MM.1S (cell line): Measurements from ENCODE around the gene PGBD2.
"Not testable (repeated sequence)": the region's sequence is repeated elsewhere in the genome, so short reads cannot be mapped to it uniquely, and the experiment has no call there.

Experiments
- DNase-seq: peaks from one replicate; pipeline ENCODE4 v3.0.0-alpha.2; 2015
- H2AFZ ChIP-seq: fragments of 300-600 bp; sonication (generic); 2 replicates; pipeline ENCODE4 v1.6.0; 2016; ENCODE audit warnings: antibody characterized with exemption, low read length
- H3F3A ChIP-seq: fragments of 300-600 bp; sonication (generic); 2 replicates; pipeline ENCODE4 v1.6.1; 2016; ENCODE audit warnings: mild to moderate bottlenecking, antibody characterized with exemption, low read length, moderate library complexity, mixed read lengths; ENCODE audit not compliant: insufficient read depth
- H3K27ac ChIP-seq: fragments of 300-600 bp; sonication (generic); 2 replicates; pipeline ENCODE4 v1.5.1; 2016; ENCODE audit warnings: mild to moderate bottlenecking, low read length
- H3K27me3 ChIP-seq: fragments of 300-600 bp; sonication (generic); replicated peaks from 2 replicates; pipeline ENCODE4 v1.6.0; 2016; ENCODE audit warnings: low read length; ENCODE audit not compliant: insufficient read depth
- H3K36me3 ChIP-seq: fragments of 300-600 bp; sonication (generic); replicated peaks from 2 replicates; pipeline ENCODE4 v1.6.1; 2016; ENCODE audit warnings: mild to moderate bottlenecking, low read length, mixed read lengths; ENCODE audit not compliant: insufficient read depth
- H3K4me1 ChIP-seq: fragments of 300-600 bp; sonication (generic); 2 replicates; pipeline ENCODE4 v1.6.1; 2016; ENCODE audit warnings: low read length, mixed read lengths
- H3K4me2 ChIP-seq: fragments of 300-600 bp; sonication (generic); 2 replicates; pipeline ENCODE4 v1.6.0; 2016; ENCODE audit warnings: low read depth, low read length
- H3K4me3 ChIP-seq: fragments of 300-600 bp; sonication (generic); 2 replicates; pipeline ENCODE4 v1.5.1; 2016; ENCODE audit warnings: low read length, mixed read lengths
- H3K79me2 ChIP-seq: fragments of 300-600 bp; sonication (generic); 2 replicates; pipeline ENCODE4 v1.6.1; 2016; ENCODE audit warnings: mixed run types, low read length, mixed read lengths
- H3K9ac ChIP-seq: fragments of 300-600 bp; sonication (generic); 2 replicates; pipeline ENCODE4 v1.6.1; 2016; ENCODE audit warnings: low read length, mixed read lengths
- H3K9me2 ChIP-seq: fragments of 300-600 bp; sonication (generic); replicated peaks from 2 replicates; pipeline ENCODE4 v1.6.1; 2016; ENCODE audit warnings: mild to moderate bottlenecking, low read length, mixed read lengths; ENCODE audit not compliant: insufficient read depth
- H3K9me3 ChIP-seq: fragments of 300-600 bp; sonication (generic); replicated peaks from 2 replicates; pipeline ENCODE4 v1.6.1; 2016; ENCODE audit warnings: mild to moderate bottlenecking, low read length, mixed read lengths; ENCODE audit not compliant: insufficient read depth
- H4K20me1 ChIP-seq: fragments of 300-600 bp; sonication (generic); 2 replicates; pipeline ENCODE4 v1.6.1; 2016; ENCODE audit warnings: mild to moderate bottlenecking, low read length, moderate library complexity, mixed read lengths; ENCODE audit not compliant: insufficient read depth
- CTCF ChIP-seq: fragments of 300-600 bp; sonication (generic); IDR thresholded peaks from 2 replicates; pipeline ENCODE4 v1.5.1; 2016; ENCODE audit warnings: antibody characterized with exemption, low read length, mixed read lengths
- EZH2 ChIP-seq: fragments of 300-600 bp; sonication (generic); optimal IDR thresholded peaks from 2 replicates; pipeline ENCODE3; 2017; ENCODE audit warnings: low read depth, mild to moderate bottlenecking, antibody characterized with exemption, low read length, mixed read lengths
- EZH2phosphoT487 ChIP-seq: fragments of 300-600 bp; sonication (generic); IDR thresholded peaks from 2 replicates; pipeline ENCODE4 v1.6.1; 2018; ENCODE audit warnings: antibody characterized with exemption, low read length

The PGBD2 gene

DNA sequence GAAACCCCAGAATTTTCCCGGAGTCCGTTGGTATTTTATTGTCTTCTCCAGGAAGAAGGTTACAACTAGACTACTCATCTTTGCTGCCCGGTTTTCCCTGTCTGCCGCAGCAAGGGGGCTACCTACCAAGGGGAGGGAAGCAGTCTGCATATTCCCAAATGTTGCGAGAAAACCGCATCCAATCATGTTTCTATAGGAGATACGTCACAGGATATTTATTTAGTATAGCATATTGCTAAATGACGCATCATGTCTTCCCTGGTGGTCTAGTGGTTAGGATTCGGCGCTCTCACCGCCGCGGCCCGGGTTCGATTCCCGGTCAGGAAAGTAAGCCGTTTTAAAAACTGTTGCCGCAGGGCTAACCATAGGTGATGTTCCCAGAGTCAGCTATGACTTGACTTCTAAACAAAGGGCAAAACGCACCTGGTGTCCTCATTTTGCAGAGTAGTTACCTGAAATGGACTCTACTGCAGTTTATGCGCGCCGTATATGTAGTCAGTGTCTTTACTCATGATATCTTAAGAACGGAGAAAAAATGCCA is 32.0 kb upstream of the PGBD2 start:
- no peak for TF ChIP-seq EZH2
- TF ChIP-seq EZH2phosphoT487 = no peak
- TF ChIP-seq CTCF = no peak
- H3F3A ChIP-seq = peaks cover 32% of the 10 kb centered on the region
- no peaks in the 10 kb centered on the region for H3K27me3 ChIP-seq
- no peaks in the 10 kb centered on the region for H3K9me3 ChIP-seq
- no peaks in the 10 kb centered on the region for H3K79me2 ChIP-seq
- H2AFZ ChIP-seq = peak overlapping the region; percentile 91
- H3K4me1 ChIP-seq = 0 out of 2 replicates have a peak, but pooled peaks cover 3% of the 10 kb centered on the region
- H4K20me1 ChIP-seq = no peaks in the 10 kb centered on the region
- no peaks in the 10 kb centered on the region for H3K36me3 ChIP-seq
- peak overlapping the region; percentile 80 for H3K4me3 ChIP-seq
- peak overlapping the region; percentile 71 for H3K9ac ChIP-seq
- peak overlapping the region; percentile 83 for H3K27ac ChIP-seq
- DNase-seq = peak; percentile 94
- no peaks in the 10 kb centered on the region for H3K9me2 ChIP-seq
- H3K4me2 ChIP-seq = peak overlapping the region; percentile 64; the same call in 1 of the 2 replicates

DNA sequence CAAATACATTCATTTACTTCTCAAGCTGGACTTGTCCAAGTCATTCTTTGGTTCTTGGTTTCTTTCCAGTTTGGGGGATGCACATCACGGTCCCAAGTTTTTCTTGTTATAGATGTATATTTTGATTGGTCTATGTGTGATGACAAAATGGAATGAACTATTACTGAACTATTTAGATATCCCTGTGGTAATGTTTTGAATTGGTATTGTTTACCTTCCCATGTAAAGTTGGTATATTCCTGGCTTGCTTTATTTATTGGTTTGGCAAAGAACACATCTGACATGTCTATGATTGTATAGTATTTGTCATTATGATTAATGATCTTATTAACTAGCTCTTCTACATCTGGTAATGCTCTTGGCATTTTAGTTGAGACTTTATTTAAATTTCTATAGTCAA is 24.8 kb upstream of the PGBD2 start:
- Histone ChIP-seq H3K36me3 (no peaks in the 10 kb centered on the region), H3K27me3 (no peaks in the 10 kb centered on the region), H3K9ac (no peak overlapping the region), H3K4me3 (no peak overlapping the region), H3K9me3 (no peaks in the 10 kb centered on the region), H3K27ac (no peak overlapping the region), H3F3A (no peaks in the 10 kb centered on the region), H3K9me2 (no peaks in the 10 kb centered on the region), H3K79me2 (no peaks in the 10 kb centered on the region), H3K4me2 (no peak overlapping the region), H3K4me1 (no peaks in the 10 kb centered on the region), H2AFZ (no peak overlapping the region), H4K20me1 (no peaks in the 10 kb centered on the region)
- TF ChIP-seq CTCF = no peak
- no peak for TF ChIP-seq EZH2phosphoT487
- no peak for DNase-seq

GRCh38 chr1:248882427-248882826 is 23.6 kb upstream of the PGBD2 start:
- H3F3A ChIP-seq, H3K36me3 ChIP-seq, H3K9me2 ChIP-seq, H3K79me2 ChIP-seq, H3K4me3 ChIP-seq, H3K4me1 ChIP-seq, H2AFZ ChIP-seq, H3K27ac ChIP-seq, H3K4me2 ChIP-seq, H3K27me3 ChIP-seq, H3K9ac ChIP-seq, DNase-seq, H4K20me1 ChIP-seq, H3K9me3 ChIP-seq: not testable (repeated sequence)

DNA sequence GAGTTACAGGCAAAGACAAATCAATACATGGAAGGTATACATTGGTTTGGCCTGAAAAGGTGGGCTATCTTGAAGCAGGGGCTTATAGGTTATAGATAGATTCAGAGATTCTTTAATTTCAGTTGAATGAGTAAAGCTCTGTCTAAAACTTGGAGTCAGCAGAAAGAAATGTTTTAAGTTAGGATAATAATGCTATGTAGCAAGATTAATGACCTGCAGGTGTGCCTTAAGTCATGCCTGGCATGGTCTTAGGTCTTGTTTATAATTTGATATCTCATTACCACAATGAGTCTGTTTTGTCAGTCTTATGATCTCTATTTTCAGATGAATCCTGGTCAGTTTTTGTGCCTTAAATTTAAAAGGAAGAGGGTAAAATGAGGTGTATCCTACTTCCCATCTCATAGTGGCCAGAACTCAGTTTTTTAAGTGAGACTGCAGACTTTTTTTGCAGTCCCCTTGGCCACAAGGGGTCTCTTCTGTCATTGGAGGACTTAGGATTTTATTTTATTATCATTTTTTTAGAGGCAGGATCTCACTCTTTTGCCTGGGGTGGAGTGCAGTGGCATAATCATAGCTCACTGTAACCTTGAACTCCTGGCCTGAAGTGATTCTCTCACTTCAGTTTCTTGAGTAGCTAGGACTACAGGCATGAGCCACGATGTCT is 21.3 kb upstream of the PGBD2 start:
- Histone ChIP-seq H3F3A (no peaks in the 10 kb centered on the region), H3K9me3 (no peaks in the 10 kb centered on the region), H3K9me2 (no peaks in the 10 kb centered on the region), H3K4me3 (no peak overlapping the region), H3K36me3 (no peaks in the 10 kb centered on the region), H2AFZ (no peak overlapping the region), H3K27ac (no peak overlapping the region), H3K4me1 (no peaks in the 10 kb centered on the region), H3K4me2 (no peak overlapping the region), H3K27me3 (no peaks in the 10 kb centered on the region), H4K20me1 (no peaks in the 10 kb centered on the region), H3K9ac (no peak overlapping the region), H3K79me2 (no peaks in the 10 kb centered on the region)
- TF ChIP-seq CTCF = 0 out of 2 replicates have a peak, but pooled peaks have one; percentile 5
- no peak for TF ChIP-seq EZH2phosphoT487
- no peak for DNase-seq
